Stimulated activated CD4-positive, alpha-beta T cell treated with anti-CD3 and anti-CD28 coated beads, Interleukin-1b, Interleukin-23, amount 100 ng/mL, for 48 hours (primary cell): ENCODE results near the gene C13orf46.
"Not testable (repeated sequence)": the region's sequence is repeated elsewhere in the genome, so short reads cannot be mapped to it uniquely, and the experiment has no call there.

Experiments used
- DNase-seq: peaks from one replicate; pipeline ENCODE4 v3.0.0-alpha.2; 2020

Gene C13orf46

DNA sequence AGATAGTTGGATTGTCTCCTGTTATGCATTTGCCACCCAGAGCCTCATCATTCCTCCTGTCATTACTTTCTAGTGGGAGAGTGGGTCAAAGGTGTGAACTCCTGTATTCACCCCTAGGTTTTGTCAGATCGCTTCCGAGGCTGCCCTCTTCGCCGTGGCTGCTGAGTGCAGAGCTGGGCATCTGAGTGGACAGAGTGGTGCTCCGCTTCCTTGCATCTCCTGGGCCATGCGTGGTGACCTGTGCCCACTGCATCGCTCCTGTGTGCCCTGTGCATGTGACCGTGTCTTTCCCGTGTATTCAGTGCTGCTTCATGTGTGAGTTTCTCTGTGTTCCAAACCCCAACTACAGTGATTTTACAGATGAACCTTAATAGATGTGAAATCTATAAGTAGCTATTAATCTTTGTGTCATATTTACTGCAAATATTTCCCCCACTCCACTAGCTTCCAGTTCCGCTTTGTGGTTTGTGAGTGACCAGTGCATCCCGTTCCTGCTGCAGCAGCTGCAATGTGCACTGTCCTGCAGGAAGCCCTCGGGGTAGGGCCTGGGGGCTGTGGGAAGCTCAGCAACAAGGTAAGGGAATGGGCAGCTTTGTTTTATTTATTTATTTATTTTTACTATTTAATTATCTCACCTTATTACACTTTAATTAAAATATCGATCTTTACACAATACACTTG, 53.1 kb downstream of the C13orf46 start:
- no peak for DNase-seq

DNA sequence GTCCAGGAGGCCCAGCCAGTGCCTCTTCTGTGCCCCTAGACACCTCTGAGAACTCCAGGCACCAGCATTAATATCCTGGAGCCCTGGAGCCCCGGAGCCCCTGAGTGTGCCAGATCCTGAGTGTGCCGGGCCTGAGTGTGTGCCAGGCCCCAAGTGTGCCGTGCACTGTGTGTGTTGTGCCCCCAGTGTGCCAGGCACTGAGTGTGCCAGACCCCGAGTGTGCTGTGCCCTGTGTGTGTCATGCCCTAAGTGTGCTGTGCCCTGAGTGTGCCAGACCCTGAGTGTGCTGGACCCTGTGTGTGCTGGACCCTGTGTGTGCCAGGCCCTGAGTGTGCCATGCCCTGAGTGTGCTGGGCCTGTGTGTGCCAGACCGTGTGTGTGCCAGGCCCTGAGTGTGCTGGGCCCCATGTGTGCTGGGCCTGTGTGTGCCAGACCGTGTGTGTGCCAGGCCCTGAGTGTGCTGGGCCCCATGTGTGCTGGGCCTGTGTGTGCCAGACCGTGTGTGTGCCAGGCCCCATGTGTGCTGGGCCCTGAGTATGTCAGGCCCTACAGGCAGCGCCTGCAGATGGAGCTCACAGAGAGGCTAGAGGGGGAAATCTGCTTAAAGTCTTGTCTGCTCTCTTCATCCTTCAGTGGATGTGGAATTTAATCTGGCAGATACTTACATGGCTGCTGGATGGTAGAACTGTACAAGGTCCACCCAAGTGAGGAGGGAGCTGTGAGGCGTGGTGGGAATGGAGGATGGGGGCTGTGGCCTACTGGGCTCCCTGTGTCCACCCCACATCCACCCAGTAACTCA, 53.9 kb downstream of the C13orf46 start:
- DNase-seq = no peak

DNA sequence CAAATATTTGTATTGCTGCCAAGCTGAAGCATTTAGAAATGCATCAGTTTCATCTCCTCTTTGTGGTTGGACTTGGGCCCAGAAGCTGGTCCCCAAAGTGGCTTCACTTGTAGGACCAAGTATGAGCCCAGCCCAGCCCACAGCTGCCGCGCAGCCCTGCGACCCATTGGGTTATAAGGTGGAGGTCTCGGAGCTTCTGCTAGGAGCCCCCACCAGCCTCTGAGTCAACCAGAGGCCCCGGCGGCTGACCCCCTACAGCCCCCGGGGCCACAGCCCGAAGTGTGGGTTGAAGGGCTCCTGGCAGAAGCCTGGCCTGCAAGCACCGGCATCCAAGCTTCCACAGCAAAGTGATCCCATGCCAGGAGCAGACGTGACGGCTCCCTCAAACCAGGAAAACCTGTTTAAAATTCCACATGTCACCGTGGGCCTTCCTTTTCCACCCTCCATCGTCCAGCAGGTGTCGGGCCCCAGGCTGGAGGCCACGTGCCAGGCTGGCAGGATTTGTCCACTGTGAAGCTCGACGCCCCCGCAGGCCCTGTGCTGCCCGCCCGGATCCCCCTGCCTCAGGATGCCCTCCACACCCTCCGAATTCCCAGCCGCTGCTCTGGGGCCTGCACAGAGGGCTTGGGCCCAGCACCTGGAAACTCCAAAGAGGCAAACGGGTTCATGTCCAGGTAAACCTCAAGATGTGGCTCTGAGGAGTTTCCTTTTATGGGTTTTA, 54.7 kb downstream of the C13orf46 start:
- no peak for DNase-seq

DNA sequence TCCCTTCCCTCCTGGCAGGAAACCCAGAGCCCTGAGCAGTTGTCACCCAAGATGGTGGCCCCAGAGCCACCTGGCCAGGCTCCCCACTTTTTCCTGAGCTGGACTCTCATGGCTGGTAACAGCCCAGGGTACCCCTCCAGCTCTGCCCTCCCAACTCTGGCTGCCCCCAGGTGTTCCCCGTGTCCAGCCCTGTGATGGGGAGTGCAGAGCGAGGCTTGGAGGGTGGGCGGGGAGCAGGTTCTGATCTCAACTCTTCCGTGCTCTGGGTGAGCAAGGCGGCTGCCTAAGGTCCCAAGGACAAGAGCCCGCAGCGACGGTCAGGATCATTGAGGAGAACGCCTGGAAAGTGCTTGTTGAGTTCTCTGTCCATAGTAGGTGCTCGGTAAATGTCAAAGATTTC, 55.3 kb downstream of the C13orf46 start:
- no peak for DNase-seq

DNA sequence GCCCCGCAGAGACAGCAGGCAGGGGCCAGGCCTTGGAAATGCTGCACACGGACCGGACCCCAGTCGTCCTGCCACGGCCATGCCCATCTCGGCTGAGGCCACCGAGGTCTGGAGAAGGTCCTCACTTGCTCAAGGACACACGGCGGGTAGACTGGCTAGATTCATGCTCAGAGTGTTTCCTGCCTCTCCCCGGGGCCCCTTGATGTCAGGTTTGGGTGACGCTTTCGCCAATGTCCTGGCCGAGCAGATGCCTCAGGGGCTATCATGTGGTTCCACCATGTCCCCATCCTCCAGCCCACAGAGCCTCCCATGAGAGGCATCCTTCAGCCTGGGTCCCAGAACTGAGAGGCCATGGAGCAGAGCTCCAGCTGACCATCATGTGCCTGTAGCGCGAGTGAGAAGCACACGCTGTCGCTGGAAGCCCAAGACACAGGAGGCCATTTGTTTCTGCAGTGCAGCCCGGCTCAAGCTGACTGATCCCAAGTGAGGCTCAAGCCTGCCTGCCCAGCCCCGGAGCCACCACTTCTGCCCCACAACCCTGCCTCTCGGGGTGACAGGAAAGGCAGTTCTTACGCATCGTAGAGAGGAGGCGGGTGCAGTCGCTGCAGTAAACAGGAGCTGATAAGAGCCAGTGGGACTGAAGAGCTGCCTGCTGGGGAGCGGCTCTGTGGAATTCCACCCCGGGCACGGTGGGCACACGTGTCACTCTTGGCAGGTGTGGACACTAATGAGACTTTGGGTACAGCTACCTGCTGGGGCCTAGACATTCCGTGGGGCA, 56.1 kb downstream of the C13orf46 start:
- no peak for DNase-seq

DNA sequence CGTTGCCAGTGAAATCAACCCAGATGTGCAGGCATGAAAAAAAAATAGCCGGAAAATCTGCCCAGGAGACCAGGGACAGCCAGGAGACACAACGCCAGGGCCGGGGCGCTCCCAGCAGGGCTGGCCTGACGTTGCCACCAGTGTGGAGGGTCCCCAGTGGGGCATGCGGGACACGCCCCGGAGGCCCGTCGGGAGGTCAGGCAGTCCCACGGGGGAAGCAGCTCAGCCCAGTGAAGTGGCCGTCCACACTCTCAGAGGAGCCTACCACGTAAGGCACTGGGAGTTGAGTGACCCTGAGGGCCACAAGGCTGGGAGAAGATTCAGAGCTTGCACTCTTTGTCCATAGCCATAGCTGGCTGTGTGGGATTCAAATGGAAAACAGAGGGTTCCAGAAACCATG, 56.8 kb downstream of the C13orf46 start:
- no peak for DNase-seq

DNA sequence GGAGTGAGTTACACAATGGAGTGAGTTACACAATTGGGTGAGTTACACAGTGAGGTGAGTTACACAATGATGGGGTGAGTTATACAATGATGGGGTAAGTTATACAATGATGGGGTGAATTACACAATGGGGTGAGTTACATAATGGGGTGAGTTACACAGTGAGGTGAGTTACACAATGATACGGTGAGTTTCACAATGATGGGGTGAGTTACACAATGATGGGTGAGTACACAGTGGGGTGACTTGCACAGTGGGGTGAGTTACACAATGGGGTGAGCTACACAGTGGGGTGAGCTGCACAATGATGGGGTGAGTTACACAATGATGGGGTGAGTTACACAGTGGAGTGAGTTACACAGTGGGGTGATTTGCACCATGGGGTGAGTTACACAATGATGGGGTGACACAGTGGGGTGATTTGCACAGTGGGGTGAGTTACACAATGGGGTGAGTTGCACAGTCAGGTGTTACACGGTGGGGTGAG, 57.5 kb downstream of the C13orf46 start:
- no peak for DNase-seq

DNA sequence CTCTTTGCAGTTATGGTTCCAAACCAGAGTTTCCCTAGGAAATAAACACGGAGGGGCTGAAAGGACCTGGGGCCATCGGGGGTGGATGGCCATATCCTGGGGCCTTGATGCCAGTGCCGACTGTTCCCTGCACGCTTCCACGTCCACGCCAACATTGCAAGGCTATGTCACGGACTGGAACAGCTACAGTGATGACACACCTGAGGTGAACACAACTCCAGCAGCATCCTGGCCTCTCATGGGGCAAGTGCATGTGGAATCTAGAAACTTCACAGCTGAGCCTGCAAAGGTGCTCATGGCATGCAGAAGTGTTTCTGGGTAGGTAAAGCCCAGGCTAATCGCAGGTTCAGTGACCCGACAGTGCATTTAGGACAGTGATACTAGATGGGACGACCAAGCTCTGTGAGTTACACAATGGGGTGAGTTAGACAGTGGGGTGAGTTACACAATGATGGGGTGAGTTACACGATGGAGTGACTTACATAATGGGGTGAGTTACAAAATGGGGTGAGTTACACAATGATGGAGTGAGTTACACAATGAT, 58.0 kb downstream of the C13orf46 start:
- no peak for DNase-seq

DNA sequence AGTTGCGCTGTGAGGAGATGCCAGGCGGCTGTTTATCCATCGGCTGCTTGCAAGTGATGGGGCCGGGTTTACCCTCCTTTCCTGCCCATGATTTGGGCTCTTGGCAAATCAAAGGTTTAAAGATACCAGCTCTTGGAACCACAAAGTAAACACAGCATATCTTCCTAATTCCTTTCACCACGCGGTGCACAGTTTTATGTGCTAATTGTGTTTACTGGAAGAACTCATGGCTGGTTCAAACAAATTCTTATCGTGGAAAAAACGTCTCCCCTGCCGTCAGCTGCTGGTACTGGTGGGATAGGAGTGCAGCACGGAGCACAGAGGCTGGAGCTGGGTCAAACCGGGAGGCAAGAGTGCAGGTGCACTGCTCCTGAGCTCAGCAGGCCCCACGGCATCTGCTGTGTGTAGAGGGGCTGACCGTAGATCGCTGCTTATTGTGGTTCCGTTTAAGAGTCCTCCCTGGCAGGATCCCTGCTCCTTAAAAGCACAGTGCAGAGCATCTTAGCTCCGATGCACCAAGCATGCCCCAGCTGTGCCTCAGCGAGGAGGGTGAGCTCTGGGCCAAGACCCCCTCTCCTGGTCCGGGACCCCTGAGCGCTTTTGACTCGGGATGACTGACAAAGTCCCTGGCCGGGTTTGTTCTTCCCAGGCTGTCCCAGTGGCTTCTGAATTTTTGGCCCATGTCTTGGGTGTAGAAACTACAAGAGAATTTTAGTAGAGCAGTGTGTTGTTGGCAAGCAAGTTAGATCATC, 58.7 kb downstream of the C13orf46 start:
- DNase-seq = no peak

DNA sequence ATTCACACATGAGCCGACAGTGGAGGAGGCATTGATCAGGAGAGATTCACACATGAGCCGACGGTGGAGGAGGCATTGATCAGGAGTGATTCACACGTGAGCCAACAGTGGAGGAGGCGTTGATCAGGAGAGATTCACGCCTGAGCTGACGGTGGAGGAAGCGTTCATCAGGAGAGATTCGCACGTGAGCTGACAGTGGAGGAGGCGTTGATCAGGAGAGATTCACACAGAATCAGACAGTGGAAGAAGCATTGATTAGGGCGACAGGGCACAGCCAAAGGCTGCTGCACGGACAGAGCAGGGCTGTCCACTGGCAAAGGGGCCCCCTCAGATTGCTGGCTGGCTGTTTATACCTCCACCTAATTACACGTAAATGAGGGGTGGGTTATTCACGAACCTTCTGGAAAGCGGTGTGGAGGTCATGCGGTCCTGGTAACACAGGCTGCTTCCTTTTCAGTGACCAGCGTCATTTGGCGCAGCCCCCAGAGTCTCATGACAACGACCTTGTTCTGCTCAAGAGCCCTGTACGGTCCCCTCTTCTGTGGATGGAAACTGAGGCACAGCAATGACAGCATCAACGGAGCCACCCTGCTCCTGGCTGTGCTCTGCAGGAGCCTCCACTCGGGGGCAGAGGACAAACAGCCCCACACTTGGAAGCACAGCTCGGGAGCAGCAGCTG, 59.4 kb downstream of the C13orf46 start:
- no peak for DNase-seq

DNA sequence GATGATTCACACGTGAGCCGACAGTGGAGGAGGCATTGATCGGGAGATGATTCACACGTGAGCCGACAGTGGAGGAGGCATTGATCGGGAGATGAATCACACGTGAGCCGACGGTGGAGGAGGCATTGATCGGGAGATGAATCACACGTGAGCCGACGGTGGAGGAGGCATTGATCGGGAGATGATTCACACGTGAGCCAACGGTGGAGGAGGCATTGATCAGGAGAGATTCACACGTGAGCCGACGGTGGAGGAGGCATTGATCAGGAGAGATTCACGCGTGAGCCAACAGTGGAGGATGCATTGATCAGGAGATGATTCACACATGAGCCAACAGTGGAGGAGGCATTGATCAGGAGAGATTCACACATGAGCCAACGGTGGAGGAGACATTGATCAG, 60.0 kb downstream of the C13orf46 start:
- DNase-seq = not testable (repeated sequence)

DNA sequence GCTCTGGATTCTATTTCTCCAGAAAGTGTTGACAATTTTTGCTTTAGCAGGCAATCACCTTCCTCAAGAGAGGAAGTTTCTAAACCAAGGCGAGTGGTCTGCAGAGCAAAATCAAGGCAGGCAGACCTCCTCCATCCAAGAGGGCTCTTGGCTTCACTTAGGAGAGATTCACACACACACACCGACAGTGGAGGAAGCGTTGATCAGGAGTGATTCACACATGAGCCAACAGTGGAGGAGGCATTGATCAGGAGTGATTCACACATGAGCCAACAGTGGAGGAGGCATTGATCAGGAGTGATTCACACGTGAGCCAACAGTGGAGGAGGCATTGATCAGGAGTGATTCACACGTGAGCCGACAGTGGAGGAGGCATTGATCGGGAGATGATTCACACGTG, 60.5 kb downstream of the C13orf46 start:
- peak; percentile 53 for DNase-seq

DNA sequence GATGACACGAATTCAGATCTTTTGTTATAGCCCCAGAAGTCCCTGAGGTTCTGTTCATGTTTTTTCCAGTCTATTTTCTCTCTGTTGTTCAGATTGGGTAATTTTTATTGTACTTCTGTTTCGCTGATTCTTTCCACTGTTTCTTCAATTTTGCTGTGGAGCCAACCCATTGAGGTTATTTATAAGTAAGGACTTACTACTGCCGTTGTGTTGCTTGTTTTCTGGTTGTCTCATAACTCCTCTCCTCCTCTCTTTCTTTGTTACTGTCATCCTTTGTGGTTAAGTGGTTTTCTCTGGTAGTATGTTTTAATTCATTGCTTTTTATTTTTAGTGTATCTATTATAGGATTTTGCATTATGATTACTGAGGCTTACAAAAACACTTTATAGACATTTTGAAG, 61.3 kb downstream of the C13orf46 start:
- DNase-seq = no peak

DNA sequence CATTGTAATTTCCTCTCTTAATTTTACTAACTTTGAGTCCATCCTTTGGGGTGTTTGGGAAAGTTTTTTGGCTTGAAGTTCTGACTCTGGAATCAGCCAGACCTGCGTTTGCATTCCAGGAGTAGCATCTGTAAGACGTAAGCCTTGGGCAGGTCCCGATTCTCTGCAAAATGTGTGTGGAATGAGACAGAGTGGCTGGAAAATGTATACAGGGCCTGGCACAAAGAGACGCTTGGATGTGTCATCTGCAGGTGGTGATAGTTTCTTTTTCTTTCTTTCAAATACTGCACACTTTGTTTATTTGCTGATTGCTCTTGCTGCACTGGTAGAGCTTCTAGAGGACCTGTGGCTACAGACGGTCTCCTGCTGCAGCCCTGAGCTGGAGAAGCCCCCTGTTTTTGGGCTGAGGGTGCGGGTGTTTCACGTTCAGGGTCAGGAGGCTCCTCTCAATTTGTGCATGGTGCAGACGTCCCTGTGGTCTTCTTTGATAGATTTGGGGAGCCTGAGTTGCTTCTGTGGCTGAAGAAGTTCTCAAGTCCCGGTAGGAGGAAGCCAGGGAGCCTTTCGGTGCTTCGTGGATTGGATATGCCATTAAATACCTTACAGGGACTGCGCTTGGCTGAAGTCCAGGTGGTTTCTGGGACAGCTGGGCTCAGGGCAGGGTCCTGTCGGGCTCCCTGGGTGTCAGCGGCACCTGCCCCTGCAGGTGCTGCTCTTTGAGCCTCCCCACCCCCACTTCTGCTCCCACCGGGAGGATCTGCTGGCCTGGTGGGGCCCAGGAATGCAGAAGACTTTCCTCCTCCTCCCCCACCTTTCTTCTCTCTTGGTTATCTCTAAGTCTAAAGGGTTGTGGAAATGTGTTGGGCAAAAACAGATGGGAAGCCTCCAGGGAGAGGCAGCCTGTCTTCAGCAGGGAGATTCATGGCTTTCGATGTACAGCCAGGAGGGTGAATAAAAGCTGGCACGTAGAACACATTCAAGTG, 66.0 kb downstream of the C13orf46 start:
- DNase-seq = no peak

DNA sequence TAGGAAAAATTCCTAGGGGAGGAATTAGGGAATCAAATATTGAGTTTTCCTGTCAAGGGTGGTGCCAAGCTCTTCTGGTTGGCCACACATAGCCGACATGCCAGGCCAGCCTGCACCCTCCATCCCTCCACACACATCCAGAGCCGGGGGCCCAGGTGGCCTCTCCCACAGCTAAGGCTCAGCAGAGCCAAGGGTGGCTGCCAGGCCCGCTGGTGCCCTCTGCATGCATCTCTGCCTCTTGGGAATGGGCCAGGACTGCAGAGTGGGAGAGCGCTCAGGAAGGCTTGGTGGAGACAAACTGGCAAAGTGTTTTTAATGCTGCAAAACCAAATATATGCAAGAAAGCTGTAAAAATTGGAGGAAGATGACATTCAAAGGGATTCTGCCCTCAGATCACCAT, 67.3 kb downstream of the C13orf46 start:
- DNase-seq = no peak

DNA sequence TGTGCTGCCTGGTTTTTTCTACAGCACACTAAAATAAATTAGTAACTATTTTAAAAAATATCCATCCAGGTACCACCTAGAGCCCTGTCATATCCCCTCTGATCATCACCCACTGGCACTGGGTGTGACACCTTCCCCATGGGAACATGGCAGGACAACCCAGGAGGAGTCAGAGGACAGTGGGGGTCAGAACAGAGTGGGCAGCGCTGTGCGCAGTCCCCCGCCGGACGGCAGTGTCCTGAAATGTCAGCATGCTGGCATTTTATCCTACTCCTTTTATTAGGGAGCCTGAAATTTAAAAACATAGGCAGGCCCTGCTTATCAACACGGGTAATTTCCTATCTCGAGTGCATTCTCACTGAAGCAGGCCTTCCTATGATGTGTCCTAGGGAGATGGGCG, 67.9 kb downstream of the C13orf46 start:
- DNase-seq = no peak

DNA sequence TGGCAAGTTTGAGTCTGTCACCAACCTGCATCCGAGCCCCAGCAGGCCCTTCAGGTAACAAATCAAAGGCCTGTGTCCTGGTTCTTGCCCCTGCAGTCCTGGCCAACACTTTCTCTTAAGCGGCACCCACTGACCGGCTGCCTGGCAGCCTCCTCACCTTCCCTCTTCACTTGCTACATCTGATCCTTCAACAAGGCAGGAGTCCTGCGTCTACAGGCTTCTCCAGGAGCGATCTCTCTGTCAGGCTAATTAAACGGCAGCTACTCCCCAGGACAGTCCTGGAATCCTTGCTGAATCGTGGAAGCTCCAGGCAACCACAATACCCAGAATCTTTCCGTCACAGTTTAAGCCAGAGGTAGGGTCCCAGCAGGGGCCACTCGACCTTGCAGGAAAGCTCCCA, 68.9 kb downstream of the C13orf46 start:
- no peak for DNase-seq

DNA sequence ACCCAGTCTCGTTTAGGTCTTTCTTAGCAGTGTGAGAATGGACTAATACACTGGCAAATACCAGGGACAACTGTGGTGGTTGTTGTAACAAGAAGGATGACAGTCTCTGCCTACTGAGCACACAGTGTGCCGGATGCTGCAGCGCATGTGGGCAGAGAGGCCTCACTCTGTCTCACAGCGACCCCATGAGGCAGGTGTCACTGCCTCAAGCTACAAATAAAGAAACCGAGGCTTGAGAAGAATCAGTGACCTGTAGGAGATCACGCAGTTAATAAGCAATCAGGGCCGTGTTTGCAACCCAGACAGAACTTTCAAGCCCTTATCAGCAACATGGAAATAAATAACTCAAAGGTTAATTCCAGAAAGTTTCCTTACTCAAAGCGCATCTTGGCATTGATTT, 69.5 kb downstream of the C13orf46 start:
- DNase-seq = no peak

DNA sequence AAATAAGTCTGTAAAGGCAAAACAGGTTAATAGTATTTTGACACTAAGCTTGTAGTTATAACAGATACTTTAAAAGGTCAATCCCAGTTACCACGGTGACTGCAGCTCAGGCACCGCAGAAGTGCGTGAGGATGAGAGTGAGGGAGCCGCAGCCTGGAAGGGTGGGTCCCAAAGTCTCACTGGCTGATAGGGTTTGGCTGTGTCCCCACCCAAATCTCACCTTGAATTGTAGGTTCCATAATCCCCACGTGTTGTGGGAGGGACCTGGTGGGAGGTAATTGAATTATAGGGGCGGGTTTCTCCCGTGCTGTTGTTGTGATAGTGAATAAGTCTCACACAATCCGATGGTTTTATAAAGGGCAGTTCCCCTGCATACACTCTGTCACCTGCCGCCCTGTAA, 70.0 kb downstream of the C13orf46 start:
- no peak for DNase-seq
